Bone marrow (tissue), 2 donors: ENCODE results near the gene AHNAK2.
"Not testable (repeated sequence)": the region's sequence is repeated elsewhere in the genome, so short reads cannot be mapped to it uniquely, and the experiment has no call there.

Experiments used
- DNase-seq, 2 donors: peaks; one replicate each; lab custom pipeline; 2025; lab: John Stamatoyannopoulos, UW

AHNAK2 gene

GRCh38 chr14:104977681-104978653, at the start of gene AHNAK2:
Gene AHNAK2, minus strand, starts transcription at chr14:104978374. Its CDS starts 137 bp downstream, at chr14:104978237.
- DNase-seq = no peak

GRCh38 chr14:105027718-105028117, 49.5 kb upstream of the AHNAK2 start:
- not testable (repeated sequence) for DNase-seq

- no peak for DNase-seq
Observed at GRCh38 chr14:105026802-105027563, 48.8 kb upstream of the AHNAK2 start.

DNA sequence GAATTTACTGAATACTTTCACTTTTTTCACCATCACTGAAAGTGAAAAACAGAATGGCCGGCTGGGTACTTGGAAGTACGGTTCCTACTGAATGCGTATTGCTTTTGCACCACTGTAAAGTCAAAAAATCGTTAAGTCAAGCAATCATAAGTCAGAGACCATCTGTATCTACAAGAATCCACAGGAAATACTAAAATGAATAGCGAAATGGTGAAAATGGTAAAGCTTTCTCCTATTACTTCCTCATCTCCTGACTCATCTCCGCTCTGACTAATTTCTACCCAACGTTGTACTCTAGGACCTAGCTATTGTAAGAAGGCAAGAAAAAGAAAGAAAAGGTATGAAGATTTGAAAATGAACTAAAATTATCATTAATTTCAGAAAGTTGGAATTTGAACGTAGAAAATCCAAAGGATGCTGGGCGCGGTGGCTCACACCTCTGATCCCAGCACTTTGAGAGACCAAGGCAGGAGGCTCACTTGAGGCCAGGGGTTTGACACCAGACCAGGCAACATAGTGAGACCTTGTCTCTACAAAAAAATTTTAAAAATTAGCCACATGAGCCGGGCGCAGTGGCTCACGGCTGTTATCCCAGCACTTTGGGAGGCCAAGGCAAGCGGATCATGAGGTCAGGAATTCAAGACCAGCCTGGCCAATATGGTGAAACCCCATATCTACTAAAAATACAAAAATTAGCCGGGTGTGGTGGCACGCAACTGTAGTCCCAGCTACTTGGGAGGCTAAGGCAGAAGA, 48.0 kb upstream of the AHNAK2 start:
- peak in 1 of 2 donors; percentile 96 for DNase-seq

- DNase-seq = no peak
Observed at GRCh38 chr14:105025429-105025828, 47.3 kb upstream of the AHNAK2 start.

- DNase-seq = no peak
Observed at GRCh38 chr14:105023791-105024480, 45.8 kb upstream of the AHNAK2 start.

DNA sequence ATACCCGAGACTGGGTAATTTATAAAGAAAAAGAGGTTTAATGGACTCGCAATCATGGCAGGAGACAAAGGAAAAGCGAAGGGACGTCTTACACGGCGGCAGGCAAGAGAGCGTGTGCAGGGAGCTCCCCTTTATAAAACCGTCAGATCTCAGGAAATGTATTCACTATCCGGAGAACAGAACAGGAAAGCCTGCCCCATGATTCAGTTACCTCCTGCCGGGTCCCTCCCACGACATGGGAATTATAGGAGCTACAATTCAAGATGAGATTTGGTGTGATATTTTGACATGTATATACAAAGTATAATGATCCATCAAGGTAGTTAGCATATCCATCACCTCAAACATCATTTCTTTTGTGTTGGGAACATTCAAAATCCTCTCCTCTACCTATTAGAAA, 45.0 kb upstream of the AHNAK2 start:
- DNase-seq = no peak

DNA sequence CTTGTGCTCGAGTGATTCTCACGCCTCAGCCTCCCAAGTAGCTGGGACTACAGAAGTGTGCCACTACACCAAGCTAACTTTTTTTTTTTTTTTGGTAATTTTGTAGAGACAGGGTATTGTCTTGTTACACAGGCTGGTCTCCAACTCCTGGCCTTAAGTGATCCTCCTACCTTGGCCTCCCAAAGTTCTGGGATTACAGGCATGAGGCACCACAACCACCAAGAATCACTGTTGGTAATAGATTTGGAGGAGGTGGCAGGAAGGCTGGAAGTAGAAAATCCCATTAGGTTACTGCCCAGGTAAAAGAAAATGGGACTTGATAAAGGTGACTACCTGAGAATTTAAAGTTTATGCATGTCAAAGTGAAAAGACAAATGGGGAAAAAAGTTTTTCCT, 44.1 kb upstream of the AHNAK2 start:
- no peak for DNase-seq

GRCh38 chr14:105021656-105022275, 43.6 kb upstream of the AHNAK2 start:
- DNase-seq = no peak

DNA sequence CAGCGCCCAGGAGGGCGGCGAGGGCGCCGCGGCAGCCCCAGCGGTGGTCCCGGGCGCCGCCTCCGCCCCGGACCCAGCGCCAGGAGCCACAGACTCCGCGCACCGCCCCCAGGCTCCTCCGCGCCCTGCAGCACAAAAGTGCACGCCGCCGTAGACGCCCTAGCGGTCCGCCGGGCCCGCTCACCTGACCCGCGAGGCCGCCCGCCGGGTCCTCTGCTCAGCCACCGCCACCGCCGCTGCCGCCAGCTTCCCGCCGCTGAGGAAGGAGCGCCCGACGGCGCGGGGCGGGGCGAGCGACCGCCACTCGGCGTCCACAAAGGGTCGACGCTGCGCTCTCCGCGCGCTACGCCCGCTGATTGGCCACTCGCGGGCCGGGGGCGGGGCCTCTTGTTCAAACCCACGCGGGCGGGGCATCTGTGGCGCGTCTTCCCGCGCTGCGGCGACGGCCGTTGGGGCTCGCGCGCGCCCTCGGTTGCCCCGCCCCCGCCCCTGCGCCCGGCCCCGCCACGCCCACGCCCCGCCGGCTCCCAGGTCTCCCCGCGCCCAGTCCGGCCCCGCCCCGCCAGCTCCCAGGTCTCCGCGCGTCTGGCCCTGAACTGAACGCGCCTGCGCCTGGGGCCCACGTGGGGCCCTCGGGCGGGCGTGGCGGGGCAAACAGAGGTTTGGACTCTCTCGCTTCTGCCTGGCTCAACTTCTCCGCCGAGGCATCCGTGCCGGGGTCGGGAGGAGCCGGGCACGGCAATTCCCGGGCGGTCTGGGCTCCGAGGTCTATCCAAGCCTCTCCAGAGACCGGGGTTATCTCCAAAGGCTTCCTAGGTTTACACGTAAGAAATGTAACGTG, 42.9 kb upstream of the AHNAK2 start, which contains the start of gene CDCA4:
Gene CDCA4, minus strand, starts transcription at position 269 of the 841 bp plus-strand sequence. CDS start 9,154 bp downstream, outside the sequence.
- peak; percentile 91 to 96 for DNase-seq

DNA sequence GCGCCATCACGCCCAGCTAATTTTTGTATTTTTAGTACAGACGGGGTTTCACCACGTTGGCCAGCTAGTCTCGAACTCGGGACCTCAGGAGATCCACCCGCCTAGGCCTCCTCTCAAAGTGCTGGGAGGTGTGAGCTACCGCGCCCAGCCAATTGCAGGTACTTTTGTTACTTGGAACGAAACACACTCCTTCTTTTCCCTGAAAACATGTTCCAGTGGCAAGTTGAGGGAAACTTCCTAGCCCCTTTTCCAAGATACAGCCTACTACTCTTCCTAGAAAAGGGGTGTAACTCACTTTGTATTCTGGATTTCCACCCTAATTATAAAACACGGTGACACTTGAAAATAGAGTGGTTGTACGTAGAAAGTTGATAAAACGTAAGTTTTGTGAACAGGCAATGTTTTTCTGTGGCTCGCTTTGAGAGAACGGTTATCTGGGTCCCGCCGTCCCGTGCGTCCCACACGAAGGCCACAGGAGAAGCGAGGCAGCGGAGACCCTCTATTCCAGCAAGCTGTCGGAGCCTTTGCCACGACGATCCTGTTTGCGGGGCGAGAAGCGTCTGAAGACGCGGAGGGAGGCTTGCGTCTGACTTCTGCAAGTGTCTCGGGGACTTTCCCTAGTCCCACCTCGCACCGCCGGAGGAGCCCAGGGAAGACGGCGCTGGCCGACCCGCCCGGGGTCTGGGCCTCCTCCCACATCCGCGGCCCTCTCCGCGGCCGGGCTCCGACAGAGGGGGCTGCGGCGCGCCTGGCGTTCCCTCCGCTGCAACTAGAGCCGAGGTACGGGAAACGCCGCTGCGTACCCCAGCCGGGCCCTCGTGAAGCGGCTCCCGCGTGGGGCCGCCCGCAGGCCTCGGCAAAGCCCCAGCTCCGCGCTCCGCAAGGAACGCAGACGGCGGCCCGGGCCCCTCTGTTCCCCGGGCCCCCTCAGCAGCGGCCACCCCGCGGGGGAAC, 42.0 kb upstream of the AHNAK2 start:
- DNase-seq = peak; percentile 34 to 49

DNA sequence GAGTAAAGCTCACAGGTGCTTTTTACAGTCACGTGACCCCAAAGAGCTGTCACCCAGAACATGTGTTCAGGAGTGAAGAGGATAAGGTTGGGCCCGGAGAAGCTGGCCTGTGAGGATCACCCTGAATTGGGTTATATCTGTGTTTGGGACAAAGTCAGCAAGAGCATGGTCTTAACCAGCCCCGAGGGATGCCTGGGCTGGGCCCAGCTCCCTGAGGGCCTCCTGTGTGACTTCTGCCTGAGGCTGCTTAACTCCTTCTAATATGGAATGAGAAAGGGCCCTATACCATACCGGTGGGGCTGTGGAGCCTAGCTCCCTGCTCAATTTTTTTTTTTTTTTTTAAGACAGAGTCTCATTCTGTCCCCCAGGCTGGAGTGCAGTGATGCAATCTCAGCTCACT, 40.2 kb upstream of the AHNAK2 start:
- DNase-seq = no peak

DNA sequence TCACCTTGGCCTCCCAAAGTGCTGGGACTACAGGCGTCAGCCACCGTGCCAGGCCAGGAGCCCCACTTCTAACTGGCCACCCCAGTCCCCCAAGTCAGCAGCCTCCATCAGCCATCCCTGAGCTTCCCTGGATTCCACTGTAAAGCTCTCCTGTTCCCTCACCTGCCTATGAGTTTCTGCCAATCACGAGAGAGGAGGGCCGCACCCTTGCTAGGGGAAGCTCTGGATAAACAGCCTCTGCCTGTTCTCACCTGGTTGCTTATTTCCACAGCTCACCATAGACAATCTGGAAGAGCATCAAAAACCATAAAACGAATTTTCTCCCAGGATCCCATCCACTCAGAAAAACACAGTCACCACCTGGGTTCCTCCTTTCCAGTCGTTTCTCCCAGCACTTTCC, 37.7 kb upstream of the AHNAK2 start:
- no peak for DNase-seq

GRCh38 chr14:105015242-105015641, 37.1 kb upstream of the AHNAK2 start:
- no peak for DNase-seq

DNA sequence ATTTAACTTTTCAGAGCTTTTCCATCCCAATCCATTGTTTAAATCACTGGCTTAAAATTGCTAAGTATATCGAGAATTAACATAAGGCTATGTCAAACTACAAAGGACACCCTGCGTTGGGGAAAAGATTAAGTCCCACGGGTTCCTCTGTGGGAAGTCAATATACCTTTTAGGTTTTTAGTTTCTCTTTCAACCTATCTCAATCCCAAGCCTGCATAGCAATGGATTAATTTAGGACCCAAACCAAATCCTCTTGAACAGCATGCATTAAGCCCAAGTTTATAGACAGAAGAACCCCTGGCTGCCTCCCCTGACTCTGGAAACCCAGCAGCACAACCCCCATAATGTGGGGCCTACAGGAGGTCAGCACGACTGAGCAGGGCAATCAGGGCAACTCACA, 36.5 kb upstream of the AHNAK2 start:
- DNase-seq = no peak

GRCh38 chr14:105014032-105014431, 35.9 kb upstream of the AHNAK2 start:
- DNase-seq = no peak

DNA sequence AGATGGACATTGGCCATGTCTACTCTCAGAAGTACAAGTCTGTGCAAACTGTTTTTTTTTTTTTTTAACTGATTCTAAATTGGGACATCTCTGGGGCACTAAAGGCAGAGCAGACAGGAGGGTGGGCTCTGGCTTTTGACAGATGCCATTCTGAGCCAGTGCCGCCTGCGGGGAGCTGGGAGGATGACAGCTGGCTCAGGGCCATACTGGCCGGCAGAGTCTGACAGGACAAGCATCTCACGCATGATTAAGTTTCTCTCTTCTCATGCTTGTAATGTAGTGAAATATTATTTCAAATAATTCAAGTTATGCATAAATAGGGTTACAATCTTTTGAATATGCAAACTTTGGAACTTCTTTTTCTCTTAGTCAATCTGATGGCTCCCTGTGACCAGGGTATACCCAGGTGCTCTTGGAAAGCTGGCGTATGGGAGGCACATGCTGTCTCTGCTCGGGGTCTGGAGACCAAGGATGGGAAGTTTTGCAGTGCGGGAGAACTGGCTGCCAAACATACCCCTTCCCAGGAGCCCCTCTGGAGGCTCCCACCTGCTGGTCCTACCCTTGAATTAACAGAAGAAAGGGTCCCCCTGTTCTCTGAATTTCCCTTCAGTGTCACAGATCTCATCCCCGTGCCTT, 35.1 kb upstream of the AHNAK2 start:
- DNase-seq = no peak
